ENCODE results near the gene ZFHX2. TPM values are rescaled to one million over a fixed set of nuclear protein-coding genes. Genes with fewer than 3 reads are reported as not detected.
A peak's percentile ranks its signal among the peaks of the same experiment; 100 is the strongest.

Gene ZFHX2
- total RNA-seq, 1 donor: under 0.01 TPM

DNA sequence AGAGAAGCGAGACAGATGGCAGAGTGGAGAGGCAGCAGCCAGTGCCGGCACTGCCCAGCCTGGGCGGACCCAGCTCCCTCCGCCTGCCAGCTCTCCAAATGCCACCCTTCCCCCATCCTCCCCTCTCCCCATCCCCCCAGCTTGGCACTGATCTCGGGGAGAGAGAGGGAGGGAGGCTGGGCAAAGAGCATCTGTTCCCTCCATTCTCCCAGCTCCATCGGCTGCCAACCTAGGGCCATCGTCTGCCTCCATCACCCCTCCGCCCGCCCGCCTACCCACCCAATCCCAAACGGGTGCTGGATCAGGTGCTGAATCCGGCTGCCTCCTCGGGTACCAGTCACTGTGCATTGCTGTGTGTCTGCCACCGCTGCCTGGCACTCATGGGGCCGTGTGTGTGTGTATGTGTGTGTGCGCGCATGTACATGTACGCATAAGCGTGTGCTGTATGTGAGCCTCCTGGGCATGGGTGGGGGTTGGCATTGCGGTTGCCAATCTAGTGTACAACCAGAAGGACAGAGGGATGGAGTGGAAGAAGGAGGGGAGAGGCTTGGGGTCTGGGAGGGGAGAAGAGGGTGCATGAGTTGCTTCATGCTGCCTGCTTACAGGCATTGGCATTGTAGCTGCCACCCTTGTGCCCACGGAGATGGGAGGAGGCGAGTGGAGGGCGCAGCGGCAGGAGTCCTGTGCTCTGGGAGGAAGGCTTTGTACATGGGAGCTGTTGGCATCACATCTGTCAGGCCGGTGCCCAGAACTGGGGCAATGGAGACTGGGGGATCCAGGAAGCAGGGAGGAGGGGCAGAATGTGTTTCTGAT, 38.4 kb downstream of the ZFHX2 start:
- no peak for TF ChIP-seq CTCF (IDR thresholded peaks at IDR 0.05; ENCODE audit: insufficient read depth, low read depth, low read length)
- no peak overlapping the region for H3K4me3 ChIP-seq (ENCODE audit: low read depth, low read length)
- DNase-seq (ENCODE audit: low read depth): no peak

DNA sequence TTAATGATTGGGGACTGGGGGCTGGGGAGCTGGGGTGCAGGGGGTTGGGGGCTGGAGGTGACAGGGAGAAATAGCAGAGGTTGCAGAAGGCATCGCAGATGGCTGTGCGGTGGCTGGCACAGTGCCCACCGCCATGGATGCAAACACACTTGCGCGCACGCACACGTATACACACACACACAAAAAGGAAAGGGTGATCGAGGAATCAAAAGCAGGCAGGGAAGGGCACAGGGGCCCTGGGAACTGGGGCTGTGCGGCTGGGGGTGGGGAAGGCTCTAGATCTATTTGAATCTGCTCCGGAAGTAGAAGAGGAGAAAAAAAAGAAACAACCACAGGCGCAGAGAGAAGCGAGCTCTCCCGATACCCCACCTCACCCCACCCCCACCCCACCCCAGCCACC, 39.4 kb downstream of the ZFHX2 start:
- no peak for DNase-seq (ENCODE audit: low read depth)
- no peak for TF ChIP-seq CTCF (IDR thresholded peaks at IDR 0.05; ENCODE audit: insufficient read depth, low read depth, low read length)

DNA sequence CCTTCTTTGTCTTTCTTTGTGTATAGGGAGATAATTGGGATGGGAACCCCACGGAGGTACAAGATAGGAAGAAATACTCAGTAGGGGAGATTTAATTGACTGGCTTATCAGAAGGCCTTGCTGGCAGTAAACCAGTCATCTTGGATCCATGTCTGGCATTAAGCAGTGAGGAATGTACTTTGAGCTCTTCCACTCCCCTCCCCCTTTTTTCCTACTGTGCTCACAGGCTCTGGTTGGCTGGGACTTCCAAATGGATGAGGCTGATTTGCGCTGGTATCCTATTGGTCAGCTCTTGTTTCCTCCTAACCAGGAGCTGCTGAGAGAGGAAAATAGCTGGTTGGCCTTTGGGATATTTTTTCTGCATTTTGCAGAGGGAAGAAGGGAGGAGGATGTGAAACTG, 57.3 kb downstream of the ZFHX2 start:
- H3K4me3 ChIP-seq (ENCODE audit: low read depth, low read length): no peak overlapping the region
- no peak for TF ChIP-seq CTCF (IDR thresholded peaks at IDR 0.05; ENCODE audit: insufficient read depth, low read depth, low read length)
- peak; percentile 20 for DNase-seq (ENCODE audit: low read depth)

More for the DNA sequence above, 39.4 kb downstream of the ZFHX2 start:
- H3K4me3 ChIP-seq (ENCODE audit: low read depth, low read length): no peak overlapping the region

DNA sequence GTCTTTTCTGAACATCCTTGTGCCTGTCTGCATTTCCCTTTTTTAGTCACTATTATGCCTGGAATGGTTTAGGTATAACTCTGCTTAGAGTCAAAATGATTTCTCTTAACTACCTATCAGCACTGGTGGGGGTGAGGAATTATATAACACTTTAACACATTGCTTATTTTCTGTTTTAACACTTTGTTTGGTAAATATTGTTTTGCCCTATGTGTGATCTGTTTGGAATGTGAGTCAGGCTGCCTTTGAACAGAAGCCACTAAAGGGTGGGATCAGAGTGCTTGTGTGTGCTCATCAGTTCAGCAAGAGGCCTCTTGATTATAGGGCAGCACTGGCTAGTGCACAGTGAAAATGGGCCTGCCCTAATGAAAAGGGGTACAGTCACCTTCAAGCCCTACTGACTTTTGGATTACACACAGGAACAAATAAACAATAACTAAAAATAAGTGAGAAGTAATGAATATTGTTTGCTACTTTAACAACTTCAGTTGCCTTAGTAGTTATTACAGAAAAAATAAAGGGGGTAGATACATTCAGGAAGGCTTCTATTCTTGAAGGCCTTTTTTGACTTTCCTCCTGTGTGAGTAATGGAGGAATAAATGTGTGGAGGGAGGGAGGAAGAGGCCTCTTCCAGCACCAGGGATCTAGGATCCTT, 58.8 kb downstream of the ZFHX2 start:
- TF ChIP-seq CTCF (IDR thresholded peaks at IDR 0.05; ENCODE audit: insufficient read depth, low read depth, low read length): no peak
- DNase-seq (ENCODE audit: low read depth): peak; percentile 43
- H3K4me3 ChIP-seq (ENCODE audit: low read depth, low read length): no peak overlapping the region

DNA sequence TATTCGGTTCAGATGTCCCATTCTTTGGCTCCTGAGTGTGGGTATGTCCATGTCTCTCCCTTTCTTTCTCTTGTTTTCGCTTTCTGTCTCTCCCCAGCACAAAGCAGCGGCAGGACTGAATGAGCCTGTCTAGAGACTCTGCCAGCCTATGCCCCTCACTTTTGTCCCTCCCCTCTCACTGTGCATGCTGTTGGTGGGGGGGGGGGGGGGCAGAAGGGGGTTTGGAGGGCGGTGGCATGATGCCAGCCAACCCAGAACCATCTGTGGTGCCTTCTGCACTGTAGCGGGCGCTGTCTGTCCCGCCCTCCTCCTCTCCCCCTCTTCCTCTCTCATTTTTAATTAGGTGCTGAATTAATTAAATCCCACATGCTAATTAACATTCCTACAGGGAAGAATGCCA, 64.3 kb downstream of the ZFHX2 start:
- no peak for TF ChIP-seq CTCF (IDR thresholded peaks at IDR 0.05; ENCODE audit: insufficient read depth, low read depth, low read length)
- no peak for DNase-seq (ENCODE audit: low read depth)
- H3K4me3 ChIP-seq (ENCODE audit: low read depth, low read length): no peak overlapping the region

DNA sequence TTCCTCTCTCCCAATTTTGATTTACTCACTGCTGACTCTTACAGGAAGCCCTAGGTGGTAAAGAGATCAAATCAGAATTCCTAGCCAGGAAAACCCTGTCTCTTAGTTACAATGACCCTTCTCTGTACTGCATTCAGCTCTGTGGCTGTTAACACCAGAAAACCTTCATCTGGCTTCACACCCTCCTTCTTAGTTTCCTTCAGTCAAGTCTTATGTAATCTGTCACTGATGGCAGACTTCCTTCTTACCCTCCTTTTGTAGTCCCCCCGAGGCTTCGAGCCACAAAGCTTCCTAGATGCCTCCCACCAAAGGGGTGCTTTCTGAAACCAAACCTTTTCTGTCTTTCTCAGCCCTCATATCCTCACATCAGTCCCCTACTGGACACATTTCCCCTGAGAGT, 65.5 kb downstream of the ZFHX2 start:
- no peak for TF ChIP-seq CTCF (IDR thresholded peaks at IDR 0.05; ENCODE audit: insufficient read depth, low read depth, low read length)
- DNase-seq (ENCODE audit: low read depth): no peak
- no peak overlapping the region for H3K4me3 ChIP-seq (ENCODE audit: low read depth, low read length)

Measured in fibroblast of villous mesenchyme (primary cell).